Neural cell (in vitro differentiated cells): ENCODE data around the gene RBM43. TPM values are rescaled to one million over a fixed set of nuclear protein-coding genes. Genes with fewer than 3 reads are reported as not detected.

Source experiments
- H2AFZ ChIP-seq: fragments of 200-600, 300-800 bp; sonication (generic), shearing (Covaris generic); 2 replicates; pipeline ENCODE4 v1.6.0; 2014; ENCODE audit warnings: low read depth, mild to moderate bottlenecking, antibody characterized with exemption, low read length, moderate library complexity
- H3F3A ChIP-seq: fragments of 200-600 bp; shearing (Covaris generic); 2 replicates; pipeline ENCODE4 v1.6.1; 2016; ENCODE audit warnings: mild to moderate bottlenecking, moderate library complexity, mixed read lengths, antibody characterized with exemption, low read length; ENCODE audit not compliant: insufficient read depth, poor library complexity, severe bottlenecking
- H3K27ac ChIP-seq: fragments of 200-600, 300-800 bp; sonication (generic), shearing (Covaris generic); 2 replicates; pipeline ENCODE4 v1.5.1; 2014; ENCODE audit warnings: mild to moderate bottlenecking, low read length, moderate library complexity
- H3K27me3 ChIP-seq: fragments of 300-800, 200-600 bp; sonication (generic), shearing (Covaris generic); 2 replicates; pipeline ENCODE4 v1.6.0; 2014; ENCODE audit warnings: mild to moderate bottlenecking, low read depth, low read length, moderate library complexity; ENCODE audit not compliant: insufficient read depth
- H3K36me3 ChIP-seq: fragments of 300-800, 200-600 bp; sonication (generic), shearing (Covaris generic); 2 replicates; pipeline ENCODE4 v1.5.1; 2014; ENCODE audit warnings: mild to moderate bottlenecking, antibody characterized with exemption, low read length, moderate library complexity; ENCODE audit not compliant: insufficient read depth
- H3K4me2 ChIP-seq: fragments of 300-800, 200-600 bp; sonication (generic), shearing (Covaris generic); 2 replicates; pipeline ENCODE4 v1.6.0; 2014; ENCODE audit warnings: mild to moderate bottlenecking, low read length
- H3K4me3 ChIP-seq: fragments of 300-800, 200-600 bp; sonication (generic), shearing (Covaris generic); 2 replicates; pipeline ENCODE4 v1.5.1; 2014; ENCODE audit warnings: mild to moderate bottlenecking, low read length, moderate library complexity
- H3K79me2 ChIP-seq: fragments of 200-600 bp; shearing (Covaris generic); replicated peaks from 2 replicates; pipeline ENCODE4 v1.6.0; 2014; ENCODE audit warnings: mild to moderate bottlenecking, low read length, moderate library complexity; ENCODE audit not compliant: insufficient read depth
- H3K9ac ChIP-seq: fragments of 300-800, 200-600 bp; sonication (generic), shearing (Covaris generic); 2 replicates; pipeline ENCODE4 v1.6.1; 2016; ENCODE audit warnings: mild to moderate bottlenecking, low read length, mixed read lengths
- H3K9me2 ChIP-seq: fragments of 200-600 bp; shearing (Covaris generic); 2 replicates; pipeline ENCODE4 v1.6.1; 2016; ENCODE audit warnings: mild to moderate bottlenecking, low read length, mixed read lengths; ENCODE audit not compliant: insufficient read depth
- H3K9me3 ChIP-seq: fragments of 200-600, 300-800 bp; sonication (generic), shearing (Covaris generic); 2 replicates; pipeline ENCODE4 v1.6.1; 2016; ENCODE audit warnings: mild to moderate bottlenecking, mixed run types, low read length, moderate library complexity, mixed read lengths
- H4K20me1 ChIP-seq: fragments of 200-600 bp; shearing (Covaris generic); 2 replicates; pipeline ENCODE4 v1.6.1; 2016; ENCODE audit warnings: mild to moderate bottlenecking, mixed run types; ENCODE audit not compliant: insufficient read depth
- EP300 ChIP-seq: fragments of 450-650 bp; conservative IDR thresholded peaks from 2 replicates; pipeline ENCODE4 v1.6.1; 2014; ENCODE audit warnings: antibody characterized with exemption, mild to moderate bottlenecking, moderate library complexity; ENCODE audit not compliant: poor library complexity, severe bottlenecking
- EZH2 ChIP-seq: fragments of 200-600, 300-800 bp; shearing (Covaris generic), sonication (generic); IDR thresholded peaks from 2 replicates; pipeline ENCODE4 v1.6.1; 2014; ENCODE audit warnings: antibody characterized with exemption, low read length, borderline replicate concordance, mild to moderate bottlenecking; ENCODE audit not compliant: insufficient read depth, poor library complexity, severe bottlenecking
- MXI1 ChIP-seq: fragments of 450-650 bp; conservative IDR thresholded peaks from 2 replicates; pipeline ENCODE4 v1.6.1; 2014; ENCODE audit warnings: antibody characterized with exemption, mild to moderate bottlenecking; ENCODE audit not compliant: poor library complexity, severe bottlenecking
- POLR2AphosphoS5 ChIP-seq: IDR thresholded peaks from 2 replicates; pipeline ENCODE4 v1.6.1; 2012
- RAD21 ChIP-seq: fragments of 450-650 bp; conservative IDR thresholded peaks from 2 replicates; pipeline ENCODE4 v1.6.1; 2014; ENCODE audit warnings: antibody characterized with exemption, mild to moderate bottlenecking, moderate library complexity
- SMC3 ChIP-seq: fragments of 450-650 bp; conservative IDR thresholded peaks from 2 replicates; pipeline ENCODE4 v1.6.1; 2014; ENCODE audit warnings: antibody characterized with exemption, mild to moderate bottlenecking, moderate library complexity; ENCODE audit not compliant: poor library complexity
- TAF1 ChIP-seq: IDR thresholded peaks from 2 replicates; pipeline ENCODE4 v1.6.1; 2012; ENCODE audit warnings: low read depth
- polyA plus RNA-seq: library from polyadenylated mRNA; depleted of rRNA; stranded (reverse); fragments of >200 nt; gene quantifications from 2 replicates; pipeline ENCODE4 v1.2.3, GENCODE V29; 2014
- TF ChIP-seq, protein P1 (sequence below): fragments of 450-650 bp; IDR thresholded peaks from 2 replicates; pipeline ENCODE4 v1.5.1; 2014; ENCODE audit warnings: antibody characterized with exemption, mild to moderate bottlenecking, moderate library complexity; ENCODE audit not compliant: poor library complexity, severe bottlenecking
- TF ChIP-seq, protein P2 (sequence below): IDR thresholded peaks from 2 replicates; pipeline ENCODE4 v1.6.1; 2012; ENCODE audit warnings: borderline replicate concordance

The RBM43 gene
- polyA plus RNA-seq, 1 donor from 2014 or later: not detected

DNA sequence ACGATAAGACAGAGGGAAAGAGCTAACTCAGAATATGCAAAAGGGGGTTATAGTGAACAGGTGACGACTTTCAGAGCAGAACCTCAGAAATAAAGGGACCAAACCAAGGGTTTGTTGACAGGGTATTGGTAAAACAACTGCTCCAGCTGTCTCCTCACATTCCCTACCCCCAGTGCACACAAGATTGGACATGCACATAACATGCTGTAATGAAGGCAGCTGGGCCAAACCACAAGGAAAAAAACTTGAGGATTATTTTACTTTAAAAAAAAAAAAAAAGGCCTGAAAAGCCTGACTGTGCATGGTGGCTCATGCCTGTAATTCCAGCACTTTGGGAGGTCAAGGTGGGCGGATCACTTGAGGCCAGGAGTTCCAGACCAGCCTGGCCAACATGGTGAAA is 3.5 kb downstream of the RBM43 start:
- Histone ChIP-seq H3K27me3 (no peaks in the 10 kb centered on the region), H2AFZ (no peak overlapping the region), H3K4me3 (no peak overlapping the region), H3K9me3 (no peaks in the 10 kb centered on the region), H3K79me2 (no peaks in the 10 kb centered on the region), H3F3A (no peaks in the 10 kb centered on the region), H3K9ac (no peak overlapping the region), H3K27ac (no peak overlapping the region), H3K9me2 (no peaks in the 10 kb centered on the region), H3K4me2 (no peak overlapping the region), H4K20me1 (no peaks in the 10 kb centered on the region), H3K36me3 (no peaks in the 10 kb centered on the region)
- TF ChIP-seq RAD21 (no peak), EZH2 (no peak), TAF1 (no peak), MXI1 (no peak), POLR2AphosphoS5 (no peak), EP300 (no peak)

DNA sequence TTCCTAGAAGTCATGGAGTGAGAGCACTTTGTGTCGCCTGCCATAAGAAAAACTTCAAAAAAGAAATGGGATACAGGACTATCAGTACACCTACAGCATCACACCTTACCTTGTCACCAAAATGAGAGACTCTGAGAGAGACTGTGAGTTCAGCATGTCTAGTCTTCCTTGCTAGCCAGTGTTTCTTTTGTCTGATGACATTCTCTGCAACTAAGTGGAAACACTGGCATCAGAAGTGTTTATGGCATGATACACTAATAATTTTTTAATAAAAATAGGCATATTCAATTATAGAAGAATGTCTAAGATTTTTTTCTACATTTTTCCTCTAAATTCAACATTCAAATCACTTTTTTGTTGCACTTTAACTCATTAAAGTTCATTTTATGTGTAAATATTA is 9.0 kb downstream of the RBM43 start:
- H3K4me2 ChIP-seq: no peak overlapping the region
- no peaks in the 10 kb centered on the region for H4K20me1 ChIP-seq
- no peaks in the 10 kb centered on the region for H3K36me3 ChIP-seq
- no peak overlapping the region for H3K4me3 ChIP-seq
- H3K27me3 ChIP-seq: no peaks in the 10 kb centered on the region
- no peak for TF ChIP-seq EZH2
- no peak for TF ChIP-seq POLR2AphosphoS5
- no peak for TF ChIP-seq RAD21
- TF ChIP-seq, protein P1, sequence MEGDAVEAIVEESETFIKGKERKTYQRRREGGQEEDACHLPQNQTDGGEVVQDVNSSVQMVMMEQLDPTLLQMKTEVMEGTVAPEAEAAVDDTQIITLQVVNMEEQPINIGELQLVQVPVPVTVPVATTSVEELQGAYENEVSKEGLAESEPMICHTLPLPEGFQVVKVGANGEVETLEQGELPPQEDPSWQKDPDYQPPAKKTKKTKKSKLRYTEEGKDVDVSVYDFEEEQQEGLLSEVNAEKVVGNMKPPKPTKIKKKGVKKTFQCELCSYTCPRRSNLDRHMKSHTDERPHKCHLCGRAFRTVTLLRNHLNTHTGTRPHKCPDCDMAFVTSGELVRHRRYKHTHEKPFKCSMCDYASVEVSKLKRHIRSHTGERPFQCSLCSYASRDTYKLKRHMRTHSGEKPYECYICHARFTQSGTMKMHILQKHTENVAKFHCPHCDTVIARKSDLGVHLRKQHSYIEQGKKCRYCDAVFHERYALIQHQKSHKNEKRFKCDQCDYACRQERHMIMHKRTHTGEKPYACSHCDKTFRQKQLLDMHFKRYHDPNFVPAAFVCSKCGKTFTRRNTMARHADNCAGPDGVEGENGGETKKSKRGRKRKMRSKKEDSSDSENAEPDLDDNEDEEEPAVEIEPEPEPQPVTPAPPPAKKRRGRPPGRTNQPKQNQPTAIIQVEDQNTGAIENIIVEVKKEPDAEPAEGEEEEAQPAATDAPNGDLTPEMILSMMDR: no peak
- TF ChIP-seq EP300: no peak
- TF ChIP-seq, protein P2, sequence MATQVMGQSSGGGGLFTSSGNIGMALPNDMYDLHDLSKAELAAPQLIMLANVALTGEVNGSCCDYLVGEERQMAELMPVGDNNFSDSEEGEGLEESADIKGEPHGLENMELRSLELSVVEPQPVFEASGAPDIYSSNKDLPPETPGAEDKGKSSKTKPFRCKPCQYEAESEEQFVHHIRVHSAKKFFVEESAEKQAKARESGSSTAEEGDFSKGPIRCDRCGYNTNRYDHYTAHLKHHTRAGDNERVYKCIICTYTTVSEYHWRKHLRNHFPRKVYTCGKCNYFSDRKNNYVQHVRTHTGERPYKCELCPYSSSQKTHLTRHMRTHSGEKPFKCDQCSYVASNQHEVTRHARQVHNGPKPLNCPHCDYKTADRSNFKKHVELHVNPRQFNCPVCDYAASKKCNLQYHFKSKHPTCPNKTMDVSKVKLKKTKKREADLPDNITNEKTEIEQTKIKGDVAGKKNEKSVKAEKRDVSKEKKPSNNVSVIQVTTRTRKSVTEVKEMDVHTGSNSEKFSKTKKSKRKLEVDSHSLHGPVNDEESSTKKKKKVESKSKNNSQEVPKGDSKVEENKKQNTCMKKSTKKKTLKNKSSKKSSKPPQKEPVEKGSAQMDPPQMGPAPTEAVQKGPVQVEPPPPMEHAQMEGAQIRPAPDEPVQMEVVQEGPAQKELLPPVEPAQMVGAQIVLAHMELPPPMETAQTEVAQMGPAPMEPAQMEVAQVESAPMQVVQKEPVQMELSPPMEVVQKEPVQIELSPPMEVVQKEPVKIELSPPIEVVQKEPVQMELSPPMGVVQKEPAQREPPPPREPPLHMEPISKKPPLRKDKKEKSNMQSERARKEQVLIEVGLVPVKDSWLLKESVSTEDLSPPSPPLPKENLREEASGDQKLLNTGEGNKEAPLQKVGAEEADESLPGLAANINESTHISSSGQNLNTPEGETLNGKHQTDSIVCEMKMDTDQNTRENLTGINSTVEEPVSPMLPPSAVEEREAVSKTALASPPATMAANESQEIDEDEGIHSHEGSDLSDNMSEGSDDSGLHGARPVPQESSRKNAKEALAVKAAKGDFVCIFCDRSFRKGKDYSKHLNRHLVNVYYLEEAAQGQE: no peak
- TF ChIP-seq TAF1: no peak
- TF ChIP-seq MXI1: no peak
- no peak overlapping the region for H3K9ac ChIP-seq
- no peaks in the 10 kb centered on the region for H3K9me2 ChIP-seq
- H3K27ac ChIP-seq: no peak overlapping the region
- no peak overlapping the region for H2AFZ ChIP-seq
- H3K9me3 ChIP-seq: peaks cover 8% of the 10 kb centered on the region
- no peaks in the 10 kb centered on the region for H3F3A ChIP-seq
- H3K79me2 ChIP-seq: no peaks in the 10 kb centered on the region

DNA sequence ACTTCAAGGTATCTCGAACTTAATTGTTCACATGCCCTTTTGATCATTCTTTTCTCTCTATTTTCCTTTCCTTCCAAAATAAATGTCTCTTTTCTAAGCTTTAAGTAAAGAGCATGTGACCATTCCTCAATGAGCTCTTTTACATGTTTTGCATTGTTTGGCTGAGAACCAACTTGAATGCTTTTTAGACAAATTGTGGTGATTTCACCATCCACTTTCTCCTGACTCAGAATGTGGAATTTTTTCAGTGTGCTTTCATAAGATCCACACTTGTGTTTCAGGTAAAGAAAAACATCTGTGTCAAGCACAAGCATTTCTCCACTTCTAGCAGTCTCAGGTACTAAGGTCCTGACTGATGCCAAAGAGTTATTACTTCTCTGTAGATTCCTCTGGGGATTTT is 10.7 kb downstream of the RBM43 start:
- no peak for TF ChIP-seq RAD21
- TF ChIP-seq TAF1: no peak
- TF ChIP-seq, protein P2: no peak
- TF ChIP-seq MXI1: no peak
- TF ChIP-seq POLR2AphosphoS5: no peak
- TF ChIP-seq EP300: no peak
- no peak for TF ChIP-seq EZH2
- TF ChIP-seq, protein P1: no peak
- TF ChIP-seq SMC3: no peak
- Histone ChIP-seq H3K27ac (no peak overlapping the region), H2AFZ (no peak overlapping the region), H3K79me2 (no peaks in the 10 kb centered on the region), H3K9me3 (peaks cover 8% of the 10 kb centered on the region), H3K9ac (no peak overlapping the region), H3K4me3 (no peak overlapping the region), H3K27me3 (no peaks in the 10 kb centered on the region), H3K36me3 (no peaks in the 10 kb centered on the region), H4K20me1 (no peaks in the 10 kb centered on the region), H3K4me2 (no peak overlapping the region), H3F3A (no peaks in the 10 kb centered on the region), H3K9me2 (no peaks in the 10 kb centered on the region)
